ENCODE results near the gene CADM4.

CADM4 gene

DNA sequence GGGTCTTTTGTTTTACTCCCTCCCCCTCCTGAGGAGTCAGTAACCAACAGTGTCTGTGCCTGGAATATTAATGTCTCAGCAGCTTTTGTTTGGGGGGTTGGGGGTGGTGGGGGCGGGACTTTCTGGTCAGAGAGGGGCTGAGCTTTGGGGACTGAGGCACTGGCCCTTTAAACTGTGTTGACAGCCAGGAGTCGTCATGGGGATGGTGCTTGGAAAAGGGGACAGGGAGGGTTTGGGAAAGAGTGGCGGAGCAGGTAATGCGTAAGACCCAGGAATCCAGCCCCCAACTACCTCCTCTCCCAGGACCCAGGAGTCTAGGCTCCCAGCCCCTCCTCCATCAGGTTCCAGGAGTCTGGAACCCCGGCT, 5.2 kb downstream of the CADM4 start:
- DNase-seq, result no peak

DNA sequence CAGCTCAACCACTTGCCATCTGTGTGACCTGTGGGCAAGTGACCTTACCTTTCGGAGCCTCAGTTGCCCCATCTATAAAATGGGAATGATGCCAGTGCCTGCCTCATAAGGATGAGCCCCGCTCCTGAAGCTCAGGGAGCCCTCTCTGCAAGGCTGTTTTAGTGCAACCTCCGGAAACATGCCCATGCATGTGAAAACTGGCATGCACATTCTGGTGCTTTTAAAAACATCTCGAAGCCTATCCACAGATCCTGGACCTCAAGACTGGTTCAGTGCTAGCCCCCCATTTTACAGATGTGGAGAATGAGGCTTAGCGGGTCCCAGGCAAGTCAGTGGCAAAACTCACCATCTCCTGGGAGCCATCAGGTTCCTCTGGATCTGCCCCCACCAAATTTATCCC, 5.6 kb downstream of the CADM4 start:
- DNase-seq (no peak), ATAC-seq (no peak)

More for the DNA sequence above, 5.2 kb downstream of the CADM4 start:
- ATAC-seq, result no peak

- DNase-seq, result no peak
- ATAC-seq, result no peak
Observed at GRCh38 chr19:43633520-43633919, 6.1 kb downstream of the CADM4 start.

GRCh38 chr19:43631491-43631890, 8.2 kb downstream of the CADM4 start:
- ATAC-seq (no peak), DNase-seq (no peak)

DNA sequence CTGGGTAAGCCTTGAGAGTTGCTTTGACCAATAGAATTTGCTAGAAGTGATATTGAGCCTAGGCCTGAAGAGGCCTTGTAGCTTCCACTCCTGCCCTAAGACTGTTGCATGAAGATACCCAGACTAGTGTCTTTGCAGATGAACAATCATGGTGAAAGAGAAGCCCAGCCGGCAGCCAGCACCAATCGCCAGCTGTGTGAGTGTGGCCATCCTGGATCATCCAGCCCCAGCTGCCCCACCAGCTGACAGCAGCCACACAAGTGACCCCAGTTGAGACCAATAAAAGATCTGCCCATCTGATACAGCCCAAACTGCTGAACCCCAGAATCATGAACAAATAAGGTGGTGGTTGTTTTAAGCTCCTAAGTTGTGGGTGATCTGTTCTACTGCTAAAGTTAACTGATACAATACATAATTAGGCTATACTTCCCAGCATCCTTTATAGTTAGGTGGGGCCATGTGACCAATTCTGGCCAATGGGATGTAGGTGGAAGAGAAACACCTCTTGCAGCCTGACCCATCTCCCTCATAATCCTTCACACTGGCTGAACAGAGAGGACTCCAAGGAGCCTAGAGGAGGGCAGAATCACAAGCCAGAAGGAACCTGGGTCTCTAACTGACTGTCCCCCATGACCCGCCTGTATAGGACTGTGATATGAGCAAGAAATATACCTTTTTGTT, 10.9 kb downstream of the CADM4 start:
- DNase-seq, result no peak
- ATAC-seq, result no peak

DNA sequence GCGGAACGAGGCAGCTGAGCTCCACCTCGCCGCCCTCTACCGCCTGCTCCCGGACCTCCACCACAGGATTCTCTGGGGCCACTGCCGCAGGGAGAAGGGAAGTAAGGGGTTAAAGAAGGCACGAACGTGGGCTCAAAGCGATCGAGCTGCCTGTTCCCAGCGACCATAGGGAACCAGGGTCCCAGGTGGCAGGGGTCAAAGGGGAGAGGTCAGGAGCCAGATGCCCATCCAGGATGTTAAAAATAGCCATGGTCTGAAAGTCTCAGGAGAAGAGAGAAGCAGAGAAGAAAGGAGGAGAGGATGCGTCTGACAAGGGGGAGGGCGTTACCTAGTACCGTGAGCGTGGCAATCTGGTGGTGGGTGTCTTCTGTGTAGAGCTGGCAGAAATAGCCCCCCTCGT, 12.8 kb downstream of the CADM4 start:
- no peak for ATAC-seq
- DNase-seq, result no peak

- no peak for ATAC-seq
Observed at GRCh38 chr19:43625918-43626579, 13.6 kb downstream of the CADM4 start.

DNA sequence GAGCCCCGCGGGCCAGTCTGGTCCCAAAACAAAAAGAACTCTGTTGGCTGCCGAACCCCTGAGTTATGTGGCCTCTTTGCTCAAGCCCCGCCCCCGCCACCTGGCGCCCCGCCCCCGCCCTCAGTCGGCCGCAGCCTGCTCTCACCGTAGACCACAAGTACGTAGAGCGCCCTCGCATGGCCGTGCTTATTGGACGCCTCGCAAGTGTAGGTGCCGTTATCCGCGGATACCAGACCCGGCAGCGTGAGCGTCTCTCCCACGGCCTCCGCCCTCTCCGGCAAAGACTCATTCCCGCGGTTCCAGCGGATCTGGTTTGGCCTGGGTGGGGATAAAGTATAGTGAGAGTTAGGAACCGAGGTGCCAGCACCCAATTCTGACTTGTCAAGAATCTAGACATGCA, 14.7 kb downstream of the CADM4 start:
- peak; percentile 70 for ATAC-seq

More at GRCh38 chr19:43625918-43626579, 13.6 kb downstream of the CADM4 start:
- DNase-seq, result peak; percentile 37

GRCh38 chr19:43623889-43624670, 15.6 kb downstream of the CADM4 start:
- no peak for ATAC-seq
- DNase-seq, result peak; percentile 29

More for the DNA sequence above, 14.7 kb downstream of the CADM4 start:
- DNase-seq, result peak; percentile 90

GRCh38 chr19:43622956-43623355, 16.7 kb downstream of the CADM4 start:
- ATAC-seq (no peak), DNase-seq (no peak)

DNA sequence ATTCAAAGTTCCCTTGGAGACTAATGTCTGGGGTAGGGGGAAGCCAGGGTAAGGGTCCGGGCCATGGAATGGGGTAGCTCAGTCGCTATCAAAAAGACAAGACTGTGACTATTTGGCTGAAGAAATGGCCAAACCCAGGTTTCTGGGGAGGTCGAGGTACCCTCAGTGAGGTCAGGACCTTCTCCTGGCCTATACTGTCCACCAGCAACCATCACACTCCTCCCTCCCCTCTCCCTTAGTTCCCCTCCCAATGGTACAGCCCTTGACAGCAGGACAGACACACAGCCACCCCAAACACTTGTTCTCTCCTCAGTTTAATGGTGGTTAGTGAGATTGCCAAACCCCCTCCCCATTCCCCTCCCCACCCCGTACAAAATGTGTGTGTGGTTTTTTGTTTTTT, 17.6 kb downstream of the CADM4 start:
- ATAC-seq (no peak), DNase-seq (no peak)

DNA sequence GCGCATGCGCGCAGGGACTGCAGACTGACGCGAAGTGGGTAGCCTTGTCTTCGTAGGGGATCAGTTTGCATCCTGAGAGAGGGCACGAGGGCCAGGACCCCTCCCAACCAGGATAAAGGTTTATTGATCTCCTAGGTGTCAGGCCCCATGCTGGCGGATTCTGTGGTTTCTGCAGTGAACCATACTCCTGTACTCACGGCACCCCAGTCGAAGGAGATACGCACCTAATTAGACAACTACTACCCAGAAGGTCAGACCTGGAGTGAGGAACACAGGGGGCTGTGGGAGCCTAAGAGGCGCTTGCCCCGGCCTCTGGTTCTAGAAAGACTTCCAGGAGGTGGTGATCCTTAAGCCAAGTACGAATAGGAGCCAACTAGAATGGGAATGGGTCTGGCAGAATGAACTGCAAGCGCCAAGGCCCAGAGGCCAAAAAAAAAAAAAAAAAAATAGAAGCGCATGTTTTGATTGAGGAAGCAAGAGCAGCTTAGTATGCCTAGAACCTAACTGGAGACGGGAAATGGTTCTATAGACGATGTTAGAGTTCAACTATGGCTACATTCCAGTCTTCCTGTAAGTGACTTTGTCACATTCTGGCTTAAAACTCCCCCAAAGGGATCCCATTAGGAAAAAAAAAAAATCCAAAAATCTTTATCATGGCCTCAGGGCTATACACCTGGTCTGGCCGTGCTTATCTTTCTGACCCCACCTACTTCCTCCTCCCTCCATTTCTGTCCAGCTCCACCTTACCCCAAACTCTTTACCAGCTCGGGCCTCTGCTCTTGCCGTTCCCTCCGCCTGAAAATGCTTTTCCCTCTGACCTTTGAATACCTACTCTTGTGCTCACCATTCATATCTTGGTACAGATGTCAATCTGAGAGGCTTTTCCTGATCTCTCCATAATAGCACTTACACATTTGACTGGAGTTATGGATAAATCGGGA, 19.3 kb downstream of the CADM4 start:
- DNase-seq (no peak), ATAC-seq (peak; percentile 5)

GRCh38 chr19:43619262-43620060, 20.2 kb downstream of the CADM4 start, which contains the start of gene ZNF428:
Gene ZNF428 (minus strand): TSS chr19:43619629. CDS start chr19:43614304, 5,325 bp downstream.
- ATAC-seq (peak; percentile 92), DNase-seq (peak; percentile 91)

DNA sequence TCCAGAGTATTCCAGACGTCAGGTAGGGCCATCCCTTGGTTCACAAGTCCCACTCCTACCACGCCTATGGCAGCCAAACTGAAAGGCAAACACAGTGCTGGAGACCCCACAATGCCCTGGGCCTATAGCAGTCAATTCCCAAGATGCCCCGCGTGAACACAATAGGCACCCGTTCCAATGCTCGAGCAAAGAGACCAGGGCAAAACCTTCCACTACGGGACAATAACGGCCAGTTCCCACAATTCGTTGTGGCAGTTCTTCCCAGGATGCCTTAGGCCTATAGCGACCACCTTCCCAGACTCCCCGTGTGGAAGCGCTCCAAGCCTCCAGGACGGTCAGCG, 20.8 kb downstream of the CADM4 start:
- ATAC-seq (peak; percentile 53), DNase-seq (peak; percentile 66)

DNA sequence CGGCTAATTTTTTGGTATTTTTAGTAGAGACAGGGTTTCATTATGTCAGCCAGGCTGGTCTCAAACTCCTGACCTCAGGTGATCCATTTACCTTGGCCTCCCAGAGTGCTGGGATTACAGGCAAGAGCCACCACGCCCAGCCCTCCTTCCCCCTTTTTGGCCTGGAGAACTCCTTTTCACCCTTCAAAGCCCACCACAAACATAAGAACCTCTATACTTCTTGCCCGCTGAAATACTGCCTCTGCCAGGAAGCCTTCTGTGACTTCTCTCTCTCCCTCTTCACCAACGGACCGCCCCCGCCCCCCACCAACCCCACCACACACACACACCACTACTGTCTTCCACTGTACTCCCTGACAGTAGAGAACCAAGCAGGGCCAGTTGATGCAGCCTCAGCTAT, 22.7 kb downstream of the CADM4 start:
- ATAC-seq (no peak), DNase-seq (no peak)

GRCh38 chr19:43616306-43616705, 23.3 kb downstream of the CADM4 start:
- ATAC-seq, result no peak
- no peak for DNase-seq

- ATAC-seq, result no peak
- no peak for DNase-seq
Observed at GRCh38 chr19:43612374-43612773, 27.3 kb downstream of the CADM4 start.

- DNase-seq, result no peak
- no peak for ATAC-seq
Observed at GRCh38 chr19:43611788-43612187, 27.9 kb downstream of the CADM4 start, which contains the start of gene SRRM5. Gene SRRM5 (plus strand): TSS chr19:43612088. CDS start chr19:43612122, 34 bp downstream.

DNA sequence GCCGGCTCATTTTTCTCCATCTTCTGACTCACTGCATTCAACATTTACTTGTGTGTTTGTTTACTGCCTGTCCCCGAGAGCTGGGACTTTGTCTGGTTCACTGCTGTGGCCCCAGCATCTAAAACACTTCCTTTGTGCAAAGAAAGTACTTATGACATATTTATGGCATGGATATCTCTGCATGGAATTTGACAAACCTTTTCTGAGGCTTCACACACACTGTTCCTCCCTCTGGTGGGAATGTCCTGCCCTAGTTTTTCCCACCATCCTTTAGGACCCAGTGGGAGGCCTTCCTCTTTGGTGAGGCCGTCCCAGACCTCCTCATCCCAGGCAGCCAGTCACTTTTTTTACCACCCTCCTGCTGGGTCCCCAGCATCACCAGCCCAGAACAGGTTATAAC, 29.2 kb downstream of the CADM4 start:
- DNase-seq (no peak), ATAC-seq (no peak)

- DNase-seq (no peak), ATAC-seq (no peak)
Observed at GRCh38 chr19:43609872-43610271, 29.8 kb downstream of the CADM4 start.

Data from stimulated activated naive CD8-positive, alpha-beta T cell treated with anti-CD3 and anti-CD28 coated beads, Interleukin-15, Interleukin-2, amounts not matched to agents 100 U/mL and 50 U/mL, for 24 hours (primary cell).